Suppressor macrophage treated with lipopolysaccharide for 4 hours (primary cell): ENCODE results near the gene FLG.
"Not testable (repeated sequence)": the region's sequence is repeated elsewhere in the genome, so short reads cannot be mapped to it uniquely, and the experiment has no call there.

Experiments used
- DNase-seq: peaks from one replicate; pipeline ENCODE4 v3.0.0-alpha.2; 2020

The FLG gene

DNA sequence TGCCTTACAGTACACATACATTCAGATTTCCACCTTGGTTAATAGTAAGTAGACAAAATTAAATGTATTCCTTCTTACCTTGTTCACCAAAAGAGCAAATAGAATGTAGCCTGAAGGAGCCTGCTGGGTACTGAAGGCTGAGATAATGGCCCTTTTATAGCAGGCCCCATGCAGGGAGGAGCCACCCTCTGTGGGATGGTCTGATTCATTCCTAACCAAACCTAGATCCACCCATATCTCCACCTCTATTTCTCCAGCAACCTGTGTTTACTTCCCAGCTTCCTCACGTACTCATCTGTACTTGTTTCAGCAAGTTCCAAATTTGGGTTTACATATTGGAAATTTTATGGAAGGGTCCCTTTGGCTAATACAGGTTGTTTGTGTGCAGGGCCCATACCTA lies at the start of gene FLG:
Gene FLG, minus strand, starts transcription at position 129 of the 400 bp plus-strand sequence. CDS start 9,783 bp downstream, outside the sequence.
- DNase-seq, result no peak

DNA sequence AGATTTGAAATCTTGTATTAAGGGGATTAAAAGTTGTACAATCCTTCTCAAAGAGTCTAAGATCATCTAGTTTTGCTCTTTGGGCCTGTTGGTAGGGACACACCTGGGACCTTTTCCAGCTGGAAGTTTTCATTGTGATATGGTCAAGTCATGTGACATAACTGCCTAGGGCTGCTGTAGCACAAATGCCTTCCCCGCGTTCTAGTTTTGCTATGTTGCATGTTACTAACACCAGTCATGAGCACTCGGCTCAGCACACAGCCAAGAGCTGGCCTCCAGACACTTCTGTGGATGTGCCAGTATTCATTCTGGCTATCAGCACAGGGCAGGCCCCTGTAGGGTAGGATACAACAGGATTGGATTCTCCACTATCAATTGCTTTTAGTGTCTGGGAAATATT lies 49.4 kb upstream of the FLG start:
- DNase-seq, result no peak

DNA sequence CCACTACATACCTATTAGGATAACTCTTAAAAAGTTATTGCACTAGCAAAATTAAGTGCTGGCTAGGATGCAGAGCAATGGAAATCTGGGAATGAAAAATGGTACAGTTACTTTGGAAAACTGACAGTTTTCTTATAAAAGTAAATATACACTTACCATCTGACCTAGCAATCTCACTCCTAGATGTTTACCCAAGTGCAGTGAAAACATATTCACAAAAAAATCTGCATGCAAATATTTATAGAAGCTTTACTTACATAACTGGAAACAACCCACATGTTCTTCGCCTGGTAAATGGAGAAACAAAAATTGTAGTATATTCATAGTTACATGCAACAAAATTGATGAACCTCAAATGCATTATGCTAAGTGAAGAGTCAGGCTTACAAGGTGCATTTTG lies 47.6 kb upstream of the FLG start:
- DNase-seq, result no peak

DNA sequence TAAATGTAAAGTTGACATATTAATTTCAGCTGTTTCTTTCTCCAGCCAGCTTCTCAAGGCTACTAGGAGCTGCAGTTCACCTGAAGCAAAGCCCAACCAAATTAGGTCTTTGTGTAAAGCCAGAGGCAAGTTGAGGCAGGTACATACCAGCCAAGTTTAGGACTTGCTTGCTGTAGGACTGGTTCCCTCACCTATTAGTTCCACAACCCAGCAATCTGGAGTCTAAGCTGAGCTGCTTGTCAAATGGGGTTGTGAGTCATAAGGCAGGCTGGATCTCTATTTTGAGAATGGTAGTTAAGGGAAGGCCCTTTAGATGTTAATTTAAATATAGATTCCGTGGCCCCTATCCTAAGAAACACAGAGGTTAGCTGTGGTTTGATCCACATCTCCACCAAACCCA lies 42.4 kb upstream of the FLG start:
- DNase-seq, result no peak

DNA sequence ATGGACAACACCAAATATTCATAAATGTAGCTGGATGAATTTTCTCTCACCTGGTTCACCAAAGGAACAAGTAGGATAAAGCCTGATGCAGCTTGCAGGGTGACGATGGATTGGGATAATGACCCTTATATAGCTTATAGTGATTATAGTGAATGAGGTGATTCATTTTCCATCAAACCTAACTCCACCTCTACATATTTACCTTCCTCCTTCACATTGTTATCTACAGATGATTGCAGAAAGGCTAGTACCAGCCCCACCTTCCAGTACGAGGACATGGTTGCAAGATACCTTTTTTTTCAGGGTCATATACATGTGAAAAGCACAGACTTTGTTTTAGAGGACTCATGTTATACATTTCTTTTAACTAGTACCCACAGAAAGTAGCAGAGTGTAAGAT lies 34.9 kb upstream of the FLG start, which contains the start of gene FLG2:
Gene FLG2, minus strand, starts transcription at position 101 of the 400 bp plus-strand sequence. CDS start 1,122 bp downstream, outside the sequence.
- DNase-seq, result no peak

DNA sequence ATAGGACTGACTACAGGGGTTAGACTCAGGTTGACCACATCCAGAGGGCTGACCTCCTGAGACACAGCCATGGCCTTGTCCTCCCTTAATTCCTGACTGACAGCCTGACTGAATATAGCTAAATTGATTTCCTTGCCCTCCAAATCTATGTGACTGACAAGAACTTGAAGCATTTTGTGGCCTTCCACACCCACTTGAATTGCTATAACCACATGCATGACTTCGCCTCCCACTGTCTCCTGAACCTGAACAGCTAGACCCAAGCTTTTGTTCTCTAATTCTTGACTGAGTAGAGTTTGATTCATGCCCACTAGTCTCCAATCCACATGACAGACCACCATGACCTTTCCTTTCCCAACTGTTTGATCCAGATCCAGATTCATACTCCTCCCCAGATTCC lies 31.7 kb upstream of the FLG start:
- DNase-seq, result no peak

DNA sequence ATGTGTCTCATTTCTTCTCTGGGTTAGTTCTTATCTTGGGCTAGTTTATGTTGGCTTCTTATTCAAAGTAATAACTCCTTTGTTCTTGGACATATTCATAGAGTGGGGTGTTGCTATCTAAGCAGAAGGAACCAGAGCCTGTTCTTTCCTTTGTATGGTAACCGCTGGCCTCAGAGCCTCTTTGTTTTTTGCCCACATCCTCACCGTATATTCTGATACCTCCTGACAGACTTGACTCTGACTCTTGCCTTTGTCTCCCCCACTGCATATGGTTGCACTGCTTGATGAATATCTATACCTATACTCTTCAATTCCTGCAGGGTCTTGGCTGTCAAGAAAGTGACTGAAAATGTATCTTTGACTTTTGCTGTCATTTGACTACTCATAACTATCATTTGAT lies 24.6 kb upstream of the FLG start:
- DNase-seq, result no peak

DNA sequence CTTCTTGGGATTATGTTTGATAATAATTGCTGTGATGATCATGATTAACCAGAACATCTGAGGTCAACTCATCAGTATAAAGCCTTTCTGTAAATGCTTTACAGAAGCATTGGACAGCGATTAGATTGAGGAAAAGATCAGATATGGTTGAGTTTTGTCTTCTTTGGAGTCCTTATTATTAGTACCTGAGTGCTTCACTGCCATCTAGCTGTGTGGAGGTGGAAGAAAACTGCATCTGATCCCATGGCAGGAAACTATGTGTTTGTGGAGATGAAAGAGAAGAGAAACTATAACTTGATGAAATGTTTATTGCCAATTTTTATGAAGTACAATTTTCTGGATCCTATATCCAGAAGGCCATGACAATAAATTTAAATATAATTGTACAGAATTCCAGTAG lies 23.4 kb upstream of the FLG start:
- DNase-seq, result no peak

DNA sequence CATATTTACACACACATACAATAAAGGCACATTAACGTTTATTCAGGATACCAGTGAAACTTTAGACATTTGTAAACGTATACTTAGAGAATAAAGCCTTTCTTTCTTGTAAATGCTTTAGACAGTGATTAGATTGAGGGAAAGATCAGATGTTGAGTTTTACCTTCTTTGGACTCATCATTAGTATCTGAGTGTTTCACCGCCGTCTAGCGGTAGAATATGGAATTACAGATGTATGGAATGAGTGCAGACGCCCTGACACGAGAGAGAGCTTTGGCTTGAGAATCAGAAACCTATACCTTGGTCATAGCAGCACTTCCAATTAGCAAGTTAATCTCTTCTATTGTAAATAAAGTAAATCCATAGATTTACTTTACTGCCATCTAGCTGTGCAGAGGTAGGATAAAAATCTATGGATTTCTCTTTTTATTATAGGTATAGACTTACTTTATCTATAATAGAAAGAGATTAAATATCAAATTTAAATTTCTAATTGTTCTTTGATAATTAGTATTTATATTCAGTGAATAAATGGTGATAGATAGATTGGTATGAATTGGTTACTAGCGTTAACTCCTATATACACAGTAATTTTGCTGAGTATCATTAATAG lies 22.2 kb upstream of the FLG start:
- DNase-seq, result peak; percentile 78

DNA sequence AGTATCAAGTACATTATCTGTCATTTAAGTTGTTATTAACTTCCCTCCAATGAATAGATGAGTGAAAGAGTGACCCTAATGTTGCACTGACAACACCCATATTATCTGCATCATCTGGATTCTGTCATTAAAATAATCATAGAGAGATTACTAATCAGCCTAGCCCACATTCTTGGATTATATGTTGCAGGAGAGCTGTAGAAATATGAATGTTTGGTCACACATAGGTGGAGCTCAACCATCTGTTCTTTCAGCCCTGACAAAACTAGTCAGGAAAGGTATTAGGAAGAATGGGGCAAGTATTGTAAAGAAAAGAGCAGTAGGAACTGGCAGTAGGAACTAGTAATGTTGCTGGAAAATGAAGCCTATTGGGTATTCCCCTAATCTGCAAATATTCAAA lies 19.4 kb upstream of the FLG start:
- DNase-seq, result no peak

DNA sequence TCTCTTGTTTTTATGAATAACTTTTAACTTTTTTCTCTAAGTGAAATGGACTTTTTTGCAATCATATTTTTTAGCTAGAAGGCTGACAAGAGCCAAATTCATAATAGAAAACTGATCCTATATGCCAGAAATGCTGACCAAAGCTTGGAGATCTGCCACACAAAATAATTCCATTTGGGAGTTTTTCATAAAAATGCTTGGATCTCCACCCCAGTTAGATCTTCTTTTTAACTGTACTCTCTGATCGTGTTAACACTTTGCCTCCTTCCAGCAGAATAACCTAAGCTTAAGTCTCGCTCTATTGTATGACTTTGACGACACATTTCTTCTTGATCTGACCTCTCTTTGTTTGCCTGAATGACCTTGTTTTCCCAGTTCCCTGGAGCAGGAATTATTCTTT lies 18.0 kb upstream of the FLG start:
- DNase-seq, result no peak

DNA sequence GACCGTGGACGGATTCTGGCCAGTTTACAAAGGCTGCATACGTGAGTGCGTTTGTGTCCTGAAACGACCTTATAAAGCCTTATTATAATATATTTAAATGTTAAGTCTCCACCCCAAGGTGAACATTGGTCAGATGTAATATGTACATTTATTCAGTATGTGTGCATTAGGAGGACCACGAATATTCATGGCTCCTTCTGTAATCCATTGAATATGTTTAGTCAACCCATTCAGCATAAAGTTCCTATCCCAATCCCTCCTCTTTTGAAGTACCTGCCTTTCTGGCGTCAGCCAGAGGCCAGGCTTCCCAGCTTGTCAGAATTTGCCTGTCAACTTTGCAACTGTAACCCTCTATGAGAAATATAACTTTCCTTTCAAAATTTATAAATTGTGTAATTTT lies 10.4 kb upstream of the FLG start:
- DNase-seq, result no peak

DNA sequence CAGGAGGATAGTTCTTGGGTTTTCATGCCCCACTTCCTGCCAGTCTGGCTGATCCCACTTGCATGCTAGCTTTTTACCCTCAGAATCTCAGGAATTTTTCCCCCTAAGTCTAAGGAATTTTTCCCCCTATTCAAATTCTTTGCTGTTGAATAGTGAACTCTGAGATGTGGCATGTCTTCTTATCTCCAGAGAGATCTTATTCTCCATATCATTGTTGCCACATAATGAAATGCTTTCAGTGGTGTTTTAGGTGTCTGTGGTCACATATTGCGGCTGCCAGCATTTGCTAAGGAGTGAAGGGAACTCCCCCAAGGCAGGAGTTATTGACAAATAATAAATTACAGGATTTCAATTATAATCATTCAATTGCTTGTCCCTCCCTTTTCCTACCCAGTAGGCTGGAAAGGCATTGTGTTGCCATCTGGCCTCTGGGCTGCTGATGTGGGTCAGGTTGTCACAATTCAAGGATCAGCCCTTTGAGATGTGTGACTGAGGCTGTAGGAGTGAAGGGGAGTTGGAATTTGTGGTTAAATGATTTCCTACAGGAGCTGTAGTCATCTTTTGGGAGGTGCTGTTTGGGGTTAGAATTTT lies 3.9 kb upstream of the FLG start:
- no peak for DNase-seq

DNA sequence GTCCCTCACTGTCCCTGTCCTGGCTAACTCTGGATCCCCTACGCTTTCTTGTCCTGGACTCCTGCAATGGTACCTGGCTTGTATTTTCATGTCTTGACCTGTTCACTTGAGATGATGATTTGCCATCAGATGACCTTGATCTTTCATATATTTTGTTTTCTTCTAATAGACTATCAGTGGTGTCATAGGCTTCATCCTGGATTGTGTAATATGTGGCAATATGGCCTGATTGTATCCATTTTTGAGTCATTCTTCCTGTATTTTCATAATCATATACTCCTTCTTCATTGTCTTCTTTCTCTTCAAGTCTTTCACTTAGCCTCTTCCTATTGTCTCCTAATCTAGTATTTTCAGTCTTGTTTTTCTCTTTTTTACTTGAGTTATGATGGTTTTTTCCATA lies 11.1 kb downstream of the FLG start:
- peak; percentile 11 for DNase-seq

DNA sequence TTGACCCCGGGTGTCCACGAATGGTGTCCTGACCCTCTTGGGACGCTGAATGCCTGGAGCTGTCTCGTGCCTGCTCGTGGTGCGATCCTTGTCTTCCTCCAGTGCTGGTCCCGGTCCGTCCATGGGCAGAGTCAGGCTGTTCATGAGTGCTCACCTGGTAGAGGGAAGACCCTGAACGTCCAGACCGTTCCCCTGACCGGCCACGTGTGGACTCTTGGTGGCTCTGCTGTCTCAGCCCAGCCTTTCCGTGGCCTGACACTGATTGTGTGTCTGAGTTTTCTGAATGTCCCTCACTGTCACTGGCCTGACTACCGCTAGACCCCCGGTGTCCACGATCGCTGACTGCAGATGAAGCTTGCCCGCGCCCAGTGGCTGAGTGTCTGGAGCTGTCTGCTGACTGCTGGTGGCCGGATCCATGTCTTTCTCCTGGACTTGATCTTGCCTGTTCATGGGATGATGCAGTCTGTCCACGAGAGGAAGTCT lies 11.7 kb downstream of the FLG start:
- no peak for DNase-seq

DNA sequence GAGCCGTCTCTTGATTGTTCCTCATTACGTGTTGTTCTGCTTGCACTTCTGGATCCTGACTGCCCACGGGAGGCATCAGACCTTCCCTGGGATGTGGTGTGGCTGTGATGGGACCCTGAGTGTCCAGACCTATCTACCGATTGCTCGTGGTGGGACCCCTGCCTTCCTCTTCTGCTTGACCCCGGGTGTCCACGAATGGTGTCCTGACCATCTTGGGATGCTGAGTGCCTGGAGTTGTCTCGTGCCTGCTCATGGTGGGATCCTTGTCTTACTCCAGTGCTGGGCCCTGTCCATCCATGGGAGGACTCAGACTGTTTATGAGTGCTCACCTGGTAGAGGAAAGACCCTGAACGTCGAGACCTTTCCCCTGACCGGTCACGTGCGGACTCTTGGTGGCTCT lies 12.9 kb downstream of the FLG start:
- DNase-seq, result not testable (repeated sequence)

DNA sequence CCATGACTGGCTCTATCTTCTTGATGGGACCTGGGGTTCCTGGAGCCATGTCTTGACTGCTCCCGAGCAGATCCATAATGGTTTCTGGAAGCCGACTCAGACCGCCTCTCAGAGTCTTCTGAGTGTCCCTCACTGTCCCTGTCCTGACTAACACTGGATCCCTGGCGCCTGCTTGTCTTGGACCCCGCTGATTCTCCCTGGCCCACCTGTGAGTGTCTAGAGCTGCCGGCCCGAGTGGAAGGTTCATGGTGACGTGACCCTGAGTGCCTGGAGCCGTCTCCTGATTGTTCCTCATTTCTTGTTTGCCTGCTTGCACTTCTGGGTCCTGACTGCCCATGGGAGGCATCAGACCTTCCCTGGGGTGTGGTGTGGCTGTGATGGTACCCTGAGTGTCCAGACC lies 15.1 kb downstream of the FLG start:
- no peak for DNase-seq

DNA sequence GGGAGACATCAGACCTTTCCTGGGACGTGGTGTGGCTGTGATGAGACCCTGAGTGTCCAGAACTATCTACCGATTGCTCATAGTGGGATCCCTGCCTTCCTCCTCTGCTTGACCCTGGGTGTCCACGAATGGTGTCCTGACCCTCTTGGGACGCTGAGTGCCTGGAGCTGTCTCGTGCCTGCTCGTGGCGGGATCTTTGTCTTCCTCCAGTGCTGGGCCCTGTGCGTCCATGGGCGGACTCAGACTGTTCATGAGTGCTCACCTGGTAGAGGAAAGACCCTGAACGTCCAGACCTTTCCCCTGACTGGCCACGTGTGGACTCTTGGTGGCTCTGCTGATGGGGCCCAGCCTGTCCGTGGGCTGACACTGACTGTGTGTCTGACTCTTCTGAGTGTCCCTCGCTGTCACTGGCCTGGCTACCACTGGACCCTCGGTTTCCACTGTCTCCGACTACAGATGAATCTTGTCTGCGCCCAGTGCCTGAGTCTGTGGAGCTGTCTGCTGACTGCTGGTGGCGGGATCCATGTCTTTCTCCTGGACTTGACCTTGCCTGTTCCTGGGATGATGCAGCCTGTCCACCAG lies 15.6 kb downstream of the FLG start:
- not testable (repeated sequence) for DNase-seq

DNA sequence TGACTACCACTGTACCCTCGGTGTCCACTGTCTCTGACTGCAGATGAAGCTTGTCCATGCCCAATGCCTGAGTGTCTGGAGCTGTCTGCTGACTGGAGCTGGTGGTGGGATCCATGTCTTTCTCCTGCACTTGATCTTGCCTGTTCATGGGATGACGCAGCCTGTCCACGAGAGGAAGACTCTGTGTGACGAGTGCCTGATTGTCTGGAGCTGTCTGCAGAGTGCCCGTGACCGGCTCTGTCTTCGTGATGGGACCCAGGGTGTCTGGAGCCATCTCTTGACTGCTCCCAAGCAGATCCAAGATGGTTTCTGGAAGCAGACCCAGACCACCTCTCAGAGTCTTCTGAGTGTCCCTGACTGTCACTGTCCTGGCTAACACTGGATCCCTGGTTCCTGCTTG lies 16.3 kb downstream of the FLG start:
- not testable (repeated sequence) for DNase-seq

DNA sequence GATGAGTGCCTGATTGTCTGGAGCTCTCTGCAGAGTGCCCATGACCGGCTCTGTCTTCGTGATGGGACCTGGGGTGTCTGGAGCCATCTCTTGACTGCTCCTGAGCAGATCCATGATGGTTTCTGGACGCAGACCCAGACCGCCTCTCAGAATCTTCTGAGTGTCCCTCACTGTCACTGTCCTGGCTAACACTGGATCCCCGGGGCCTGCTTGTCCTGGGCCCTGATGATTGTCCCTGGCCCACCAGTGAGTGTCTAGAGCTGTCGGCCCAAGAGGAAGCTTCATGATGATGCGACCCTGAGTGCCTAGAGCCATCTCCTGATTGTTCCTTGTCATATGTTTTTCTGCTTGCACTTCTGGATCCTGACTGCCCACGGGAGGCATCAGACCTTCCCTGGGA lies 17.1 kb downstream of the FLG start:
- not testable (repeated sequence) for DNase-seq

DNA sequence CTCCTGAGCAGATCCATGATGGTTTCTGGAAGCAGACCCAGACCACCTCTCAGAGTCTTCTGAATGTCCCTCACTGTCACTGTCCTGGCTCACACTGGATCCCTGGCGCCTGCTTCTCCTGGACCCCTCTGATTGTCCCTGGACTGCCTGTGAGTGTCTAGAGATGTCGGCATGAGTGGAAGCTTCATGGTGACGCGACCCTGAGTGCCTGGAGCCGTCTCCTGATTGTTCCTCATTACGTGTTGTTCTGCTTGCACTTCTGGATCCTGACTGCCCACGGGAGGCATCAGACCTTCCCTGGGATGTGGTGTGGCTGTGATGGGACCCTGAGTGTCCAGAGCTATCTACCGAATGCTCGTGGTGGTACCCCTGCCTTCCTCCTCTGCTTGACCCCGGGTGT lies 18.9 kb downstream of the FLG start:
- not testable (repeated sequence) for DNase-seq

DNA sequence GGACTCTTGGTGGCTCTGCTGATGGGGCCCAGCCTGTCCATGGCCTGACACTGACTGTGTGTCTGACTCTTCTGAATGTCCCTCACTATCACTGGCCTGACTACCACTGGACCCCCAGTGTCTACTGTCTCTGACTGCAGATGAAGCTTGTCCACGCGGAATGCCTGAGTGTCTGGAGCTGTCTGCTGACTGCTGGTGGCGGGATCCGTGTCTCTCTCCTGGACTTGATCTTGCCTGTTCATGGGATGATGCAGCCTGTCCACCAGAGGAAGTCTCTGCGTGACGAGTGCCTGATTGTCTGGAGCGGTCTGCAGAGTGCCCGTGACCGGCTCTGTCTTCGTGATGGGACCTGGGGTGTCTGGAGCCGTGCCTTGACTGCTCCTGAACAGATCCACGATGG lies 20.3 kb downstream of the FLG start:
- not testable (repeated sequence) for DNase-seq

DNA sequence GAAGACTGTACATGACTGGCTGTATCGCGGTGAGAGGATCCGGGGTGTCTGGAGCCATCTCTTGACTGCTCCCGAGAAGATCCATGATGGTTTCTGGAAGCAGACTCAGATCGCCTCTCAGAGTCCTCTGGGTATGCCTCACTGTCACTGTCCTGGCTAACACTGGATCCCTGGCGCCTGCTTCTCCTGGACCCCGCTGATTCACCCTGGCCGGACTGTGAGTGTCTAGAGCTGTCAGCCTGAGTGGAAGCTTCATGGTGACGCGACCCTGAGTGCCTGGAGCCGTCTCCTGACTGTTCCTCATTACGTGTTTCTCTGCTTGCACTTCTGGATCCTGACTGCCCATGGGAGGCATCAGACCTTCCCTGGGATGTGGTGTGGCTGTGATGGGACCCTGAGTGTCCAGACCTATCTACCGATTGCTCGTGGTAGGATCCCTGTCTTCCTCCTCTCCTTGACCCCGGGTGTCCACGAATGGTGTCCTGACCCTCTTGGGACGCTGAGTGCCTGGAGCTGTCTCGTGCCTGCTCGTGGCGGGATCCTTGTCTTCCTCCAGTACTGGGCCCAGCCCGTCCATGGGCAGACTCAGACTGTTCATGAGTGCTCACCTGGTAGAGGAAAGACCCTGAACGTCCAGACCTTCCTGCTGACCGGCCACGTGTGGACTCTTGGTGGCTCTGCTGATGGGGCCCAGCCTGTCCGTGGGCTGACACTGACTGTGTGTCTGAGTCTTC lies 21.7 kb downstream of the FLG start:
- DNase-seq, result not testable (repeated sequence)

DNA sequence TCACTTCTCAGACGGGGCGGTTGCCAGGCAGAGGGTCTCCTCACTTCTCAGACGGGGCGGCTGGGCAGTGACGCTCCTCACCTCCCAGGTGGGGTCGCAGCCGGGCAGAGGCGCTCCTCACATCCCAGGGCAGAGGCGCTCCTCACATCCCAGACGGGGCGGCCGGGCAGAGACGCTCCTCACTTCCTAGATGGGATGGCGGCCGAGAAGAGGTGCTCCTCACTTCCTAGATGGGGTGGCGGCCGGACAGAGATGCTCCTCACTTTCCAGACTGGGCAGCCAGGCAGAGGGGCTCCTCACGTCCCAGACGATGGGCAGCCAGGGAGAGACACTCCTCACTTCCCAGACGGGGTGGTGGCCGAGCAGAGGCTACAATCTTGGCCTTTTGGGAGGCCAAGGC lies 68.6 kb downstream of the FLG start:
- not testable (repeated sequence) for DNase-seq
